Stimulated activated CD4-positive, alpha-beta T cell treated with anti-CD3 and anti-CD28 coated beads, Interleukin-1b, Interleukin-23, amount 100 ng/mL, for 1 hour (primary cell): ENCODE measurements around the gene RAMP3.
"Not testable (repeated sequence)": the region's sequence is repeated elsewhere in the genome, so short reads cannot be mapped to it uniquely, and the experiment has no call there.

ENCODE experiments used
- DNase-seq, 2 donors: peaks; one replicate each; pipeline ENCODE4 v3.0.0-alpha.2; 2020; ENCODE audit warnings: low read depth in 2 of 2

The RAMP3 gene

GRCh38 chr7:45156516-45157272, 897 bp upstream of the RAMP3 start:
- no peak for DNase-seq

DNA sequence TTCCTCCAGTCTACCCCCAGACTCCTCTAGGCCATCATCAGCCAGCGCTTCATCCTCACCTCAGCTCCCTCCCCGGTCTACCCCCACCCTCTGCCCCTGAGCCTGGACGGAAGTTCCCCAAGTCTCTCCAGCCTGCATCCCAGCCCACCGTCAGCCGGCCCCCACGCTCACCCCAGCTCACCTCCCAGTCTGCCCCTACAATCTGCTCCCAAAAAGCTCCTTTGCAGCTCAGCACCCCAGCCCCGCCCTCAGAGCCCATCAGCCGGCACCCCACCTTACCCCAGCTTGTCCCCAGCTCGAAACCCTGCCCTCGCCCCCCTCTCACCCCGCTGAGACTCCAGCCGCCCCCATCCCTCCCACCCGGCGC, 322 bp upstream of the RAMP3 start:
- no peak for DNase-seq

DNA sequence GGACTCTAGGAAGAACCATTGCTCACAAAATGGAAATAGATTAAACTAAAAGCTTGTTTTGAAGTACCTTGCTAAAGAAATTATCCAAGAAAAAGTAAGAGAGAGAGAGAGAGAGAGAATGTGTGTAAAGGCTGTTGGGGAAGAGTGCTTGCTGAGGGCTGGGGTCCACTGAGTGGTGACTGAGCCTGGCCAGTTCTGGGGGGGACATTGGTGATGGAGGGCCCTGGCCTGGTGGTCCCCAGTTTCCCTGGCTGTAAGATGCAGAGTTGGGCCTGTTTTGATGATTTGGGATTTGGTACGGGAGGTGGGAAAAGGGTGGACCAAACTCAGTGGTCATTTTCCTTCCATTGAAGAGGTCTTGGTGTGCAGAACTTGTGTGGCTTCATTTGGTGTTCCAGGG, 880 bp downstream of the RAMP3 start:
- no peak for DNase-seq

- DNase-seq, result no peak
Observed at GRCh38 chr7:45159296-45159695, 1.7 kb downstream of the RAMP3 start.

DNA sequence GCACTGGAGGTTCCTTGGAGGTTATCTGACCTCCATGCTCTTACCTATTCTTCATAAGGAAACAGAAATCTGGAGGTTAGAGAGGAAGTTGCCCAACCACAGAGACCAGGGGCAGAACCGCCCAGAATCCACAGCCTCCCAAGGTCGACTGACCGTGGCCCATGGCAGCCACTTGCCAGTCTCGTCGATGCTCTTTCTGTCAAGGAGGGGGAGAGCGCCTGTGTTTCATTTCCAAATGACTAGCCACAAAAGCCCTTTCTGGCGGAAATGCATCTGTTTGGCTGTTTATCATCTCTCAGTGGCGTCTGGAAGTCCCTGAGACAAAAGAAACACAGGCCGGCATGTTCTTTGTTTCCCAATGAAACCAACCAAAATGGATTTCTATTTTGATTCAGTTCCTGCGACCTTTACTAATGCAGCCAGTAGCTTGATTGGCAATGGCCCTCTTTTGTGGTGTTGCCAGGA, 2.9 kb downstream of the RAMP3 start:
- DNase-seq, result no peak

- no peak for DNase-seq
Observed at GRCh38 chr7:45161138-45161537, 3.5 kb downstream of the RAMP3 start.

- DNase-seq, result no peak
Observed at GRCh38 chr7:45161842-45162241, 4.3 kb downstream of the RAMP3 start.

- no peak for DNase-seq
Observed at GRCh38 chr7:45162311-45162845, 4.8 kb downstream of the RAMP3 start.

DNA sequence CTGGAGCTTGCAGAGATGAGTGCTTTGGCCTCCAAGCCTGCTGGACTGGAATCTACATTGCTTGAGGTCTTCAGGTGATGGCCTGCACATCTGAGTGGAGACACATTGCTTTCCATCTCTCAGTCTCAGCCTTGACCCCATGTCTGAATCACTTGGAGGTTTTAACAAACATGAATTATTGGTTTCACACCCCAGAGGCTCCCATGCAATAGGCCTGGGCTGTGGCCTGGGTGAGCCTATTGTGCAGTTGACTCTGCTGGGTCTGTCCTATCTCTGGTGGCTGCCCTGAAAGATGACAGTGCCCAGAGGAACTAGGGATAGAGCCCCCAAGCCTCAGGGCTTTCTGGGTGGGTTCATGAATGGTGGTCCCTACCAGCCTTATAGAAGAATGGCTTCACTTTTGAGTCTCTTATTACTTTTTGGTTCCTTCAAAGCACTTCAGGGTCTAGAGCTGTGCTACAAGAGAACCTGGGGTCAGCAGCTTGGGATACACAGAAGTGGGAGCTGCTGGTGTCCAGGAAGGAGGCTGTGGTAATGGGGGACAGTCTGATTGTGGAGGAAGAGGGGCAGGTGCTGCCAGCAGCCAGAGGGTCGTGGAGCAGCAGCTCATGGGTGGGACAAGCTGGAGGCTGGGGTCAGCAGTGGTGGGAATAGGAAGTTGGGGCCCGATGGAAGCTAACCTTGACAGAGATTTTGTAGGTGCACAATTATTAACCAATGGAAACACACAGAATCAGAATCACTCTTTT, 5.5 kb downstream of the RAMP3 start:
- DNase-seq, result no peak

DNA sequence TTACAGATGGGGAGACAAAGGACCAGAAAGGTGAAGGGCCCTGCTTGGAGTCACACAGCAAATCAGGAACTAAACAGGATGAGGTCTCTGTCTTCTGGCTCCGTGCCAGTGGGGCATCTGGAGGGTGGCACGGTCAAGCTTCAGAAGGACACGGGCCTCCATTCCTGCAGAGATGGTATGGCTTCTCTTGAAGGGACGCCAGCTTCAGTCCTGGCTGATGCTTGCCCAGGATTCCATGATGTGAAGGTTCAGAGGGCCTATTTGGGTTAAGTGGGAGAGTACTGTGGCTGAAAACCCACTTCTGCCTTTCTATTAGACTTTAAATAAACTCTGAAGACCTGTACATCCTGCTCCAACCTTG, 6.1 kb downstream of the RAMP3 start:
- DNase-seq, result no peak

DNA sequence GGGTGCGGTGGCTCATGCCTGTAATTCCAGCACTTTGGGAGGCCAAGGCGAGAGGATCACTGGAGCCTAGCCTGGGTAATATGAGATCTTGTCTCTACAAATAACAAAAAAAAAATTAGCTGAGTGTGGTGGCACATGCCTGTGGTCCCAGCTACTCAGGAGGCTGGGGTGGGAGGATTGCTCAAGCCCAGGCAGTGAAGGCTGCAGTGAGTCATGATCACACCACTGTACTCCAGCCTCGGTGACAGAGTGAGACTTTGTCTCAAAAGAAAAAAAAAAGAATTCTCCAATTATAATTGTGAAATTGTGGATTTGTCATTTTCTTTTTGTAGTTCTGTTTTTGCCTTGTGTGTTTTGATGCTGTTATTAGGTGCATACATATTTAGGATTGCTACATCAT, 6.7 kb downstream of the RAMP3 start:
- not testable (repeated sequence) for DNase-seq

DNA sequence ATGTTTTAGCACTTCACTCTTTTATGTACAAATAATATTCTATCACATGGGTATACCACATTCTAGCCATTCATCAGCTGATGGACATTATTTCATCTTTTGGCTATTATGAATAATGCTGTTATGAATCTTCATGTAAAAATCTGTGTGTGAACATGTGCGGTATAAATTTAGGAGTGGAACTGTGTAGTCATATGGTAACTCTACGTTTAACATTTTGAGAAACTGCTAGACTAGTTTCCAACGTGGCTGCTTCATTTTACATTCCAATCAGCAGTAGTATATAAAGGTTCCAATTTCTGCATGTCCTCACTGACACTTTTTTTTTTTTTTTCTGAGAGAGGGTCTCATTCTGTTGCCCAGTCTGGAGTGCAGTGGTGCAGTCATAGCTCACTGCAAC, 8.3 kb downstream of the RAMP3 start:
- DNase-seq, result no peak

DNA sequence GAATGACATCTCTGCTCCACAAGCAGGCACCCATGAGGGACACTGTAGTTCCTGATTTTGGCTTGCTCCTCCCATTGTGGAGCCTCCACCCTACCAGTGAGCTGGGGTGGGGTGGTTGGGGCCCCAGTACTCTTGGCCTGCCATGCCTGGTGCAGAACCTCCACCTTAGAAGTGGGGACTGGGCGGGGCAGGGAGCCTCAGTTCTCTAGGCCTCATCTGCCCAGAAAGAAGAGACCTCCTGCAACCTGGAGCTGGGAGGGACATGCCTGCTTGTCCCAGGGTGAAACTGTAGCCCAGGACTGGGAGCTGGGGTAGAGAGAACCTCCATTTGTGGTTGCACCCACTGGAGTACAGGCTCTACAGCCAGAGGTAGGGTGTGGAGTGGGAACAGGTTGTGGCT, 14.4 kb downstream of the RAMP3 start:
- no peak for DNase-seq

DNA sequence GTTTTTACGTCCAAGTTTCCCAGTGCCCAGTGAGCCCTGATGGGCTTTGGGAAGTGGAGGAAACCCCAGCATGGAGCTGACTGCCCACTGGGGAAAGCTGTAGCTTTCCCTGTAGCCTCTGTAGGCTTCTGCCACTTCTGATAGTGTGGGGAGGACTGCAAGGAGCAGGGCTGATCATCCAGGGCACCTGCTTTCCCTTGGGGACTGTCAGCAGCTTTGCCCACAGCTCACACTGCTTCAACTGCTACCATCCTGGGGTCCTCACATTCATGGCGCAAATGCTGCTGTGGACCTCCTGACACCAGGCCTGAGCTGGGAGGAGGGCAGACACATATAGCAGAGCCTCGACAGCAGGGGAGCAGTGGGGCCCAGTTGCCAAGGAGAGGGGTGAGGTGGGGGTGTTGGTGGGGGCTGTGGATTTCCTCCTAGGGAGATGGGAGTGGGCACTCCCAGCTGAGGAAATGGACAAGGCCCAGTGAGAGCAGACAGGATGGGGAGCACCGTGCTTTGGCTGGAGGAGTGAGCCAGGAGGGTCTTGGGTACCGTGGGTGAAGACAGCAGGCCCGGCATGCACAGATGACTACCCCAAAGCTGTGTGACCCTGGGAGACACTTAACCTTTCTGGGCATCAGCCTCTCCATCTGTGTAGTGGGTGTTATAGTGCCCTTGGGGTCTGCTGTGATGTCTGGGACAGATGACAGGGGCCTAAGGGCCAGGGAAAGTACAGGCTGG, 16.2 kb downstream of the RAMP3 start:
- DNase-seq, result no peak

- no peak for DNase-seq
Observed at GRCh38 chr7:45174328-45174610, 16.7 kb downstream of the RAMP3 start.

DNA sequence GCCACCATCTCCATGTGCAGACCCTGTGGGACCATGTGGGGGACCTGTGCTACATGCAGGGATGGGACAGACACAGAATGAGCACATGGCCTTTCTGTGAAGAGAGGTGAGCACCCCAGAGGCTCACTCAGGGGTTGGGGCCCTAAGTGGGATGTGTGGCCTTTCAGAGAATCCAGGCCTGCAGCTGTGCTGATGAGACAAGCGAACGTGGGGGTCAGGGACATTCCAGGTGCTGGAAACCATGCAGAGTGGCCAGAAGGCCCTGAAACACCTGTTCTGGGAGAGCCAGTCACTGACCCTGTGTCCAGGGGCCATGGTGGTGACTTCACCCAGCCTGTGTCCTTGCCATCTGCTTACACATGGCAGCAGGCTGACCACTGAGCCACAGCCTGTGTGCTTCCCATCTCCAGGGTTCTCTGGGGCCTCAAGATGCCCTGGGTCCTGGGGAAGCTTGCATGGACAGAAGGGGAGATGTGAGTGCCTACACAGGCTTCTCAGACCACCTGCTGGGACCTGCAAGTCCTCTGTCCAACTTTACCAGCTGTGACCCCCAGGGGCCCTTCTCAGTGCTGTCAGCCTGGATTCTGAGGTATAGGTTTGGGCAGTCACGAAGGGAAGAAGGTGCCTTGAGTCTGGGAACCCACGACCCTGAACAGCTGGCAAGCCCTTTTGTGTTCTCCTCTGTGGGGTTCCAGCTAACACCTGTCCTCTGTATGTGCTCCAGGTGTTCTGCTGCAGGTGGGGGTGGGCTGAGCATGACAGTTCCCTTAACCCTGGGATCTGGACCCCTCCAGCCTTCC, 17.6 kb downstream of the RAMP3 start:
- DNase-seq, result no peak

DNA sequence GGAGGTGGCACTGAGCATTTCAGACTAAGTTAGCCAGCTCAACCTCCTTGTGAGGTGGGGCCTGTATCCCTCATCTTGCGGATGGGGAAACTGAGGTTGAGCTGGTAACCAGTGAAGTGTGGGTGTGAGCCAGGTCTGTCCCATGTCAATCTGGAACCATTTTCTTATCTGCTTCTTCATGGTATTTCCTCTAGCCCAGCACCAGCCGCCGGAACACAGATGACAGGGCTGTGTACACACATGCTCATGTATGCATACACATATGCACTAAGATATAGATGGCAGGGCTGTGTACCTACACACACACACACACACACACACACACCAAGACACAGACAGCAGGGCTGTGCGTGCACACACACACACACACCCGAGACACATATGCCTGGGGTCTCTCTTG, 18.5 kb downstream of the RAMP3 start:
- no peak for DNase-seq

GRCh38 chr7:45176886-45177731, 19.5 kb downstream of the RAMP3 start:
- DNase-seq, result no peak

DNA sequence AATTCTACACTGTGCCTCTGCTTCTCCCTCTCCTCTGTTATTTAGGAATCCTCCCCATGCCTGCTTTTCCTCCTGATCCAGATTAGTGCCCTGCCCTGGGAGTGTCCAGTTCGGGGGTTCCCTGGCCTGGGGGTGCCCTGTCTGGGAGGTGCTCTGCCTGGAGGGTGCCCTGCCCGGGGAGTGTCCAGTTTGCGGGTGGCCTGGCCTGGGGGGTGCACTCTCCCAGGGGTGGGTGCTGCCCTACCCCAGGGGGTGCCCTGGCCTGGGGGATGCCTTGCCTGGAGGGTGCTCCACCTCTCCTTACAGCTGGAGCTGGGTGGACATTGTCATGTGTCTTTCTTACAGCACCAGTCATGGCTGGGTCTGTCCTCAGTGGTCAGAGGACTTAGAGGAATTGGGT, 20.2 kb downstream of the RAMP3 start:
- DNase-seq, result no peak

- no peak for DNase-seq
Observed at GRCh38 chr7:45178241-45179225, 20.9 kb downstream of the RAMP3 start.
